Caco-2 (cell line): Measurements from ENCODE around the gene MT1E. TPM values are rescaled to one million over a fixed set of nuclear protein-coding genes. Genes with fewer than 3 reads are reported as not detected.
A peak's percentile ranks its signal among the peaks of the same experiment; 100 is the strongest.

Experiments used
- BruUV-seq: library from RNA; stranded (reverse); fragments of 400-500 nt; replicated peaks from 2 replicates; lab custom pipeline; 2021; lab: Mats Ljungman, UMichigan
- CTCF ChIA-PET: fragments of 300-600 bp; sonication (Branson Sonifier 250); formaldehyde crosslinking; loops from one replicate; lab custom pipeline; 2022; ENCODE audit warnings: antibody characterized with exemption; lab: Charles Lee
- POLR2A ChIA-PET: fragments of 300-600 bp; sonication (Branson Sonifier 250); formaldehyde crosslinking; loops from one replicate; lab custom pipeline; 2022; ENCODE audit warnings: antibody characterized with exemption; lab: Charles Lee
- DNase-seq, 2 experiments: peaks; one replicate each; pipeline versions ENCODE4 v3.0.0 to v3.0.0-alpha.2; 2020 to 2022
- H3K27me3 ChIP-seq: replicated peaks from 2 replicates; pipeline ENCODE4 v1.6.0; 2011; ENCODE audit warnings: low read length; ENCODE audit not compliant: control insufficient read depth, insufficient read depth
- H3K36me3 ChIP-seq: 2 replicates; pipeline ENCODE4 v1.5.1; 2011; ENCODE audit warnings: low read length; ENCODE audit not compliant: control insufficient read depth, insufficient read depth
- H3K4me1 ChIP-seq: fragments of 250-450 bp; sonication (Bioruptor Pico); 2 replicates; pipeline ENCODE4 v1.5.1; 2020; ENCODE audit warnings: mild to moderate bottlenecking
- H3K4me3 ChIP-seq: 2 replicates; pipeline ENCODE4 v1.5.1; 2011; ENCODE audit warnings: low read depth, mild to moderate bottlenecking, control low read depth, low read length
- H3K9me3 ChIP-seq: fragments of 250-450 bp; sonication (Bioruptor Pico); 2 replicates; pipeline ENCODE4 v1.5.1; 2020; ENCODE audit warnings: mild to moderate bottlenecking, moderate library complexity
- H3K27ac Mint-ChIP-seq: one replicate; pipeline ENCODE4 v1.8.0; 2022; ENCODE audit warnings: mixed read lengths; ENCODE audit not compliant: unreplicated experiment
- H3K27me3 Mint-ChIP-seq: one replicate; pipeline ENCODE4 v1.8.0; 2022; ENCODE audit warnings: mixed read lengths; ENCODE audit not compliant: insufficient read depth, unreplicated experiment
- H3K36me3 Mint-ChIP-seq: one replicate; pipeline ENCODE4 v1.8.0; 2022; ENCODE audit warnings: mild to moderate bottlenecking, mixed read lengths; ENCODE audit not compliant: insufficient read depth, unreplicated experiment
- H3K4me1 Mint-ChIP-seq: one replicate; pipeline ENCODE4 v1.8.0; 2022; ENCODE audit warnings: low read depth, mixed read lengths; ENCODE audit not compliant: unreplicated experiment
- H3K4me3 Mint-ChIP-seq: one replicate; pipeline ENCODE4 v1.8.0; 2022; ENCODE audit warnings: mild to moderate bottlenecking, moderate library complexity, mixed read lengths; ENCODE audit not compliant: unreplicated experiment
- H3K9me3 Mint-ChIP-seq: one replicate; pipeline ENCODE4 v1.8.0; 2022; ENCODE audit warnings: mixed read lengths; ENCODE audit not compliant: unreplicated experiment
- CTCF ChIP-seq, 2 experiments: fragments of 200-600 bp in 1 of 2; IDR thresholded peaks; 1 replicate in 1 of 2; 2 replicates in 1 of 2; pipeline versions ENCODE4 v1.5.1 to v1.8.0; 2011 to 2022; ENCODE audit warnings: antibody characterized with exemption in 1 of 2, control low read depth in 1 of 2, inconsistent platforms in 1 of 2, low read depth in 1 of 2, low read length in 1 of 2, mild to moderate bottlenecking in 1 of 2, moderate library complexity in 1 of 2; ENCODE audit not compliant: insufficient read depth in 1 of 2, severe bottlenecking in 1 of 2, unreplicated experiment in 1 of 2
- intact Hi-C: fragments of 100-400 bp; cut with micrococcal nuclease; formaldehyde crosslinking; loops from one replicate; pipeline ENCODE4 v1.10.0; 2022; ENCODE audit not compliant: unreplicated experiment
- total RNA-seq: library from RNA; stranded (reverse); gene quantifications from 2 replicates; pipeline ENCODE4 v1.2.3, GENCODE V29; 2022

MT1E gene
- total RNA-seq, 1 experiment from 2014 or later: 2.0 TPM

GRCh38 chr16:56616608-56617211, 8.9 kb upstream of the MT1E start:
- TF ChIP-seq CTCF (IDR thresholded peaks at IDR 0.05; ENCODE audit: insufficient read depth in 1 of 2, low read depth in 1 of 2, low read length in 1 of 2, severe bottlenecking in 1 of 2, unreplicated experiment in 1 of 2): no peak
- H3K4me1 ChIP-seq: no peaks in the 10 kb centered on the region
- no TSS peak for BruUV-seq
- no peak for DNase-seq
- intact Hi-C loops: no loop called here
- H3K9me3 ChIP-seq: no peaks in the 10 kb centered on the region
- H3K27me3 ChIP-seq: no peaks in the 10 kb centered on the region; the same call in 1 of the 2 replicates
- no peak overlapping the region; the same call in 1 of the 2 replicates for H3K4me3 ChIP-seq
- Mint-ChIP-seq H3K4me1 (no peaks in the 10 kb centered on the region), H3K4me3 (peak overlapping the region; percentile 56), H3K27me3 (peaks cover 10% of the 10 kb centered on the region), H3K36me3 (no peaks in the 10 kb centered on the region), H3K9me3 (no peaks in the 10 kb centered on the region), H3K27ac (no peak overlapping the region)
- ChIA-PET CTCF (no interaction called here), POLR2A (no interaction called here)
- H3K36me3 ChIP-seq: no peaks in the 10 kb centered on the region

GRCh38 chr16:56617212-56618085, 8.1 kb upstream of the MT1E start:
- TF ChIP-seq CTCF (IDR thresholded peaks at IDR 0.05; ENCODE audit: insufficient read depth in 1 of 2, low read depth in 1 of 2, low read length in 1 of 2, severe bottlenecking in 1 of 2, unreplicated experiment in 1 of 2): no peak
- ChIA-PET POLR2A (no interaction called here), CTCF (no interaction called here)
- intact Hi-C loops: no loop called here
- H3K36me3 Mint-ChIP-seq: no peaks in the 10 kb centered on the region
- peak overlapping the region; percentile 56 for H3K4me3 Mint-ChIP-seq
- DNase-seq: no peak
- Histone ChIP-seq H3K36me3 (no peaks in the 10 kb centered on the region), H3K4me3 (no peak overlapping the region; the same call in 1 of the 2 replicates), H3K27me3 (no peaks in the 10 kb centered on the region; the same call in 1 of the 2 replicates), H3K4me1 (no peaks in the 10 kb centered on the region), H3K9me3 (no peaks in the 10 kb centered on the region)
- peaks cover 10% of the 10 kb centered on the region for H3K27me3 Mint-ChIP-seq
- BruUV-seq: no TSS peak
- H3K9me3 Mint-ChIP-seq: no peaks in the 10 kb centered on the region
- no peaks in the 10 kb centered on the region for H3K4me1 Mint-ChIP-seq
- H3K27ac Mint-ChIP-seq: no peak overlapping the region

- Mint-ChIP-seq H3K27me3 (peaks cover 11% of the 10 kb centered on the region), H3K4me1 (no peaks in the 10 kb centered on the region), H3K9me3 (no peaks in the 10 kb centered on the region), H3K36me3 (no peaks in the 10 kb centered on the region), H3K27ac (no peak overlapping the region), H3K4me3 (no peak overlapping the region)
- H3K36me3 ChIP-seq: no peaks in the 10 kb centered on the region
- H3K4me1 ChIP-seq: no peaks in the 10 kb centered on the region
- intact Hi-C loops: no loop called here
- TF ChIP-seq CTCF (IDR thresholded peaks at IDR 0.05; ENCODE audit: insufficient read depth in 1 of 2, low read depth in 1 of 2, low read length in 1 of 2, severe bottlenecking in 1 of 2, unreplicated experiment in 1 of 2): no peak
- no peaks in the 10 kb centered on the region; the same call in 1 of the 2 replicates for H3K27me3 ChIP-seq
- ChIA-PET POLR2A (no interaction called here), CTCF (interaction anchor here (1.0 kb wide), 1 partner anchor 17 kb away, joined by 4 read pairs; no protein-coding TSS in a partner anchor)
- DNase-seq: no peak
- no TSS peak for BruUV-seq
- no peak overlapping the region for H3K4me3 ChIP-seq
- H3K9me3 ChIP-seq: no peaks in the 10 kb centered on the region
Observed at GRCh38 chr16:56618138-56618537, 7.4 kb upstream of the MT1E start.
